Measurements from ENCODE around the gene TNFRSF11A.

- TF ChIP-seq CTCF (IDR thresholded peaks at IDR 0.05; ENCODE audit: poor library complexity) (no peak), EZH2phosphoT487 (IDR thresholded peaks at IDR 0.05; ENCODE audit: low read depth, severe bottlenecking, unreplicated experiment) (no peak), EZH2 (IDR thresholded peaks at IDR 0.05; ENCODE audit: borderline replicate concordance) (no peak)
Observed at GRCh38 chr18:62384610-62385097, 59.5 kb downstream of the TNFRSF11A start.

Measured in hepatocyte (in vitro differentiated cells).